ENCODE measurements around the gene FBL.

DNA sequence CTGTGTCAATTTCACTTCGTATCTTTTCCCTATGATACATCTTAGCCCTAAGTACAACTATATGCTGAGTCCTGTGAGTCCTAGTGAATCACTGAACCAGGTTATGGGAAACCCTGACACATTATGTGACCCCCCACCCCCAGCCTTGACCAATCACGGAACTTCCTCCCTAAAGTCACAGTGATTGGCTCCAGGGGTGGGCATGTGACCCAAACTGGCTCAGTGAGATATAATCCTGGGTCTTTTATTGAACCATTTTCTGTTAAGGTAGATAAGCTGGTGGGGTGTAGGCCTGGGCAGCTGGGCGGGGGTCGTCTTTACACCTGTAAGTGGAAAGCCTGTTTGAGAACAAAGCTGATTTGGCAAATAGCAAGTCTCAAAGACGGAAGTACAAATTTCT, 19.8 kb upstream of the FBL start:
- no peak for TF ChIP-seq EZH2 (IDR thresholded peaks at IDR 0.05; ENCODE audit: insufficient read depth, poor library complexity, severe bottlenecking)
- TF ChIP-seq EZH2phosphoT487 (IDR thresholded peaks at IDR 0.05; ENCODE audit: insufficient read depth, low read depth): no peak

Measured in GM23248 (cell line).